Measurements from ENCODE around the gene LGALS7.

DNA sequence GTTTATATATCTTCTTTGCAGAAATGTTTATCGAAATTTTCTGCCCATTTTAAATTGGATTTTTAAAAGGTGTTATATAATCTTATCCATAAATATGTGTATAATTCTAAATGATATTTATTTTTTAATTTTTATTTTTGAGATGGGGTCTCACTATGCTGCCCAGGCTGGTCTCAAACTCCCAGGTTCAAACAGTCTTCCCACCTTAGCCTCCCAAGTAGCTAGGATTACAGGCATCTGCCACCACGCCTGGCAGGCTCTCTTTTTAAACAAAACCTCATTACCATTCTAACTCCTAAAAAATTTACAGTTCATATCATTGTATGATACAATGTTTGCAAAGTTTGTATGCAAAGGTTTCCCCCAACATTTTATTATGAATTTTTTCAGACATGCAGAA lies 22.8 kb upstream of the LGALS7 start:
- no peak for TF ChIP-seq SMC3 (conservative IDR thresholded peaks at IDR 0.05; ENCODE audit: poor library complexity)
- TF ChIP-seq, protein P1, sequence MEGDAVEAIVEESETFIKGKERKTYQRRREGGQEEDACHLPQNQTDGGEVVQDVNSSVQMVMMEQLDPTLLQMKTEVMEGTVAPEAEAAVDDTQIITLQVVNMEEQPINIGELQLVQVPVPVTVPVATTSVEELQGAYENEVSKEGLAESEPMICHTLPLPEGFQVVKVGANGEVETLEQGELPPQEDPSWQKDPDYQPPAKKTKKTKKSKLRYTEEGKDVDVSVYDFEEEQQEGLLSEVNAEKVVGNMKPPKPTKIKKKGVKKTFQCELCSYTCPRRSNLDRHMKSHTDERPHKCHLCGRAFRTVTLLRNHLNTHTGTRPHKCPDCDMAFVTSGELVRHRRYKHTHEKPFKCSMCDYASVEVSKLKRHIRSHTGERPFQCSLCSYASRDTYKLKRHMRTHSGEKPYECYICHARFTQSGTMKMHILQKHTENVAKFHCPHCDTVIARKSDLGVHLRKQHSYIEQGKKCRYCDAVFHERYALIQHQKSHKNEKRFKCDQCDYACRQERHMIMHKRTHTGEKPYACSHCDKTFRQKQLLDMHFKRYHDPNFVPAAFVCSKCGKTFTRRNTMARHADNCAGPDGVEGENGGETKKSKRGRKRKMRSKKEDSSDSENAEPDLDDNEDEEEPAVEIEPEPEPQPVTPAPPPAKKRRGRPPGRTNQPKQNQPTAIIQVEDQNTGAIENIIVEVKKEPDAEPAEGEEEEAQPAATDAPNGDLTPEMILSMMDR (IDR thresholded peaks at IDR 0.05; ENCODE audit: poor library complexity, severe bottlenecking) = no peak
- TF ChIP-seq EP300 (conservative IDR thresholded peaks at IDR 0.05; ENCODE audit: poor library complexity, severe bottlenecking) = no peak
- TF ChIP-seq POLR2AphosphoS5 (IDR thresholded peaks at IDR 0.05) = no peak
- no peak for TF ChIP-seq EZH2 (IDR thresholded peaks at IDR 0.05; ENCODE audit: borderline replicate concordance, insufficient read depth, low read length, poor library complexity, severe bottlenecking)
- TF ChIP-seq TAF1 (IDR thresholded peaks at IDR 0.05; ENCODE audit: low read depth) = no peak
- TF ChIP-seq, protein P2, sequence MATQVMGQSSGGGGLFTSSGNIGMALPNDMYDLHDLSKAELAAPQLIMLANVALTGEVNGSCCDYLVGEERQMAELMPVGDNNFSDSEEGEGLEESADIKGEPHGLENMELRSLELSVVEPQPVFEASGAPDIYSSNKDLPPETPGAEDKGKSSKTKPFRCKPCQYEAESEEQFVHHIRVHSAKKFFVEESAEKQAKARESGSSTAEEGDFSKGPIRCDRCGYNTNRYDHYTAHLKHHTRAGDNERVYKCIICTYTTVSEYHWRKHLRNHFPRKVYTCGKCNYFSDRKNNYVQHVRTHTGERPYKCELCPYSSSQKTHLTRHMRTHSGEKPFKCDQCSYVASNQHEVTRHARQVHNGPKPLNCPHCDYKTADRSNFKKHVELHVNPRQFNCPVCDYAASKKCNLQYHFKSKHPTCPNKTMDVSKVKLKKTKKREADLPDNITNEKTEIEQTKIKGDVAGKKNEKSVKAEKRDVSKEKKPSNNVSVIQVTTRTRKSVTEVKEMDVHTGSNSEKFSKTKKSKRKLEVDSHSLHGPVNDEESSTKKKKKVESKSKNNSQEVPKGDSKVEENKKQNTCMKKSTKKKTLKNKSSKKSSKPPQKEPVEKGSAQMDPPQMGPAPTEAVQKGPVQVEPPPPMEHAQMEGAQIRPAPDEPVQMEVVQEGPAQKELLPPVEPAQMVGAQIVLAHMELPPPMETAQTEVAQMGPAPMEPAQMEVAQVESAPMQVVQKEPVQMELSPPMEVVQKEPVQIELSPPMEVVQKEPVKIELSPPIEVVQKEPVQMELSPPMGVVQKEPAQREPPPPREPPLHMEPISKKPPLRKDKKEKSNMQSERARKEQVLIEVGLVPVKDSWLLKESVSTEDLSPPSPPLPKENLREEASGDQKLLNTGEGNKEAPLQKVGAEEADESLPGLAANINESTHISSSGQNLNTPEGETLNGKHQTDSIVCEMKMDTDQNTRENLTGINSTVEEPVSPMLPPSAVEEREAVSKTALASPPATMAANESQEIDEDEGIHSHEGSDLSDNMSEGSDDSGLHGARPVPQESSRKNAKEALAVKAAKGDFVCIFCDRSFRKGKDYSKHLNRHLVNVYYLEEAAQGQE (IDR thresholded peaks at IDR 0.05; ENCODE audit: borderline replicate concordance) = no peak
- TF ChIP-seq RAD21 (conservative IDR thresholded peaks at IDR 0.05) = no peak

Measured in neural cell (in vitro differentiated cells).